ENCODE measurements around the gene NOL4L.

The NOL4L gene

GRCh38 chr20:32526541-32526940 is 58.6 kb downstream of the NOL4L start:
- ATAC-seq: no peak

GRCh38 chr20:32526125-32526524 is 59.0 kb downstream of the NOL4L start:
- no peak for ATAC-seq
- TF ChIP-seq ZNF70 (CRISPR knock-in tag; IDR thresholded peaks at IDR 0.05) (no peak), OSR1 (CRISPR knock-in tag; IDR thresholded peaks at IDR 0.05) (no peak), BACH2 (CRISPR knock-in tag; IDR thresholded peaks at IDR 0.05; ENCODE audit: borderline replicate concordance) (no peak), ISL1 (CRISPR knock-in tag; IDR thresholded peaks at IDR 0.05) (no peak), ESRRG (CRISPR knock-in tag; IDR thresholded peaks at IDR 0.05) (no peak), RARB (CRISPR knock-in tag; IDR thresholded peaks at IDR 0.05) (no peak), CREB5 (CRISPR knock-in tag; IDR thresholded peaks at IDR 0.05; ENCODE audit: low read depth) (no peak), PPARA (CRISPR knock-in tag; IDR thresholded peaks at IDR 0.05; ENCODE audit: borderline replicate concordance) (no peak), CSDC2 (CRISPR knock-in tag; IDR thresholded peaks at IDR 0.05) (no peak), TCF4 (CRISPR knock-in tag; IDR thresholded peaks at IDR 0.05; ENCODE audit: borderline replicate concordance) (no peak), TSHZ2 (CRISPR knock-in tag; IDR thresholded peaks at IDR 0.05) (no peak), ARNTL (CRISPR knock-in tag; IDR thresholded peaks at IDR 0.05; ENCODE audit: borderline replicate concordance, low read depth) (no peak)

More at GRCh38 chr20:32526541-32526940, 58.6 kb downstream of the NOL4L start:
- TF ChIP-seq POU6F1 (CRISPR knock-in tag; IDR thresholded peaks at IDR 0.05; ENCODE audit: borderline replicate concordance, low read depth) (no peak), ZFP3 (CRISPR knock-in tag; IDR thresholded peaks at IDR 0.05) (no peak), ARNTL (CRISPR knock-in tag; IDR thresholded peaks at IDR 0.05; ENCODE audit: borderline replicate concordance, low read depth) (no peak), ZNF70 (CRISPR knock-in tag; IDR thresholded peaks at IDR 0.05) (no peak), TCF4 (CRISPR knock-in tag; IDR thresholded peaks at IDR 0.05; ENCODE audit: borderline replicate concordance) (no peak), CREB5 (CRISPR knock-in tag; IDR thresholded peaks at IDR 0.05; ENCODE audit: low read depth) (no peak), TOX (CRISPR knock-in tag; IDR thresholded peaks at IDR 0.05; ENCODE audit: borderline replicate concordance) (no peak), BACH2 (CRISPR knock-in tag; IDR thresholded peaks at IDR 0.05; ENCODE audit: borderline replicate concordance) (no peak), TSHZ2 (CRISPR knock-in tag; IDR thresholded peaks at IDR 0.05) (no peak), OSR1 (CRISPR knock-in tag; IDR thresholded peaks at IDR 0.05) (no peak), CSDC2 (CRISPR knock-in tag; IDR thresholded peaks at IDR 0.05) (no peak), PPARA (CRISPR knock-in tag; IDR thresholded peaks at IDR 0.05; ENCODE audit: borderline replicate concordance) (no peak), ISL1 (CRISPR knock-in tag; IDR thresholded peaks at IDR 0.05) (no peak), ZC3H10 (CRISPR knock-in tag; IDR thresholded peaks at IDR 0.05) (no peak), ESRRG (CRISPR knock-in tag; IDR thresholded peaks at IDR 0.05) (no peak), RARB (CRISPR knock-in tag; IDR thresholded peaks at IDR 0.05) (no peak), PATZ1 (CRISPR knock-in tag; IDR thresholded peaks at IDR 0.05; ENCODE audit: borderline replicate concordance) (no peak)

All from SK-N-SH treated with all-trans-retinoic acid at 6 μM for 48 hours (cell line).